HG02678 (cell line): Measurements from ENCODE around the gene IBA57.
"Not testable (repeated sequence)": the region's sequence is repeated elsewhere in the genome, so short reads cannot be mapped to it uniquely, and the experiment has no call there.

Experiments
- ATAC-seq: cut with Tn5 transposase; IDR thresholded peaks from one replicate; pipeline ENCODE4 v1.9.1; 2021; ENCODE audit warnings: mild to moderate bottlenecking, moderate library complexity; ENCODE audit not compliant: unreplicated experiment

IBA57 gene

GRCh38 chr1:228170666-228171065 is 5.1 kb downstream of the IBA57 start:
- ATAC-seq = no peak

GRCh38 chr1:228171221-228171891 is 5.8 kb downstream of the IBA57 start:
- no peak for ATAC-seq

- ATAC-seq = no peak
Measured at GRCh38 chr1:228172591-228173527, 7.3 kb downstream of the IBA57 start.

GRCh38 chr1:228173528-228174481 is 8.2 kb downstream of the IBA57 start:
- not testable (repeated sequence) for ATAC-seq

GRCh38 chr1:228174482-228175315 is 9.1 kb downstream of the IBA57 start:
- no peak for ATAC-seq

- ATAC-seq = no peak
Measured at GRCh38 chr1:228175316-228176023, 9.9 kb downstream of the IBA57 start.

GRCh38 chr1:228176024-228176395 is 10.4 kb downstream of the IBA57 start:
- no peak for ATAC-seq

- no peak for ATAC-seq
Measured at GRCh38 chr1:228176461-228177182, 11.0 kb downstream of the IBA57 start.

- ATAC-seq = no peak
Measured at GRCh38 chr1:228177183-228177475, 11.5 kb downstream of the IBA57 start.

- no peak for ATAC-seq
Measured at GRCh38 chr1:228177721-228178710, 12.4 kb downstream of the IBA57 start.

GRCh38 chr1:228178737-228179684 is 13.4 kb downstream of the IBA57 start:
- no peak for ATAC-seq

GRCh38 chr1:228180271-228180958 is 14.8 kb downstream of the IBA57 start:
- ATAC-seq = no peak

GRCh38 chr1:228180959-228181644 is 15.5 kb downstream of the IBA57 start:
- no peak for ATAC-seq

- ATAC-seq = no peak
Measured at GRCh38 chr1:228181645-228182034, 16.0 kb downstream of the IBA57 start.

- no peak for ATAC-seq
Measured at GRCh38 chr1:228182296-228183030, 16.9 kb downstream of the IBA57 start.
